Pancreas (tissue), 10 donors: Measurements from ENCODE around the gene RBMS1. TPM values are rescaled to one million over a fixed set of nuclear protein-coding genes. Genes with fewer than 3 reads are reported as not detected.

ENCODE experiments used
- ATAC-seq, 4 donors: fragments of 200-7000 bp; cut with Tn5 transposase; one replicate each; pipeline versions ENCODE4 v1.8.0 to v1.9.1; 2020; ENCODE audit warnings: mild to moderate bottlenecking in 4 of 4, moderate library complexity in 4 of 4
- DNase-seq, 6 donors: peaks; one replicate each; pipeline ENCODE4 v3.0.0-alpha.2; 2020
- FAIRE-seq: peaks from 2 replicates; lab custom pipeline; 2012; peaks lifted over from hg19 to GRCh38; lab: Jason Lieb, UNC
- H3K27ac ChIP-seq, 4 donors: fragments of 200-600 bp; sonication (generic); 1 replicate in 3 of 4; 2 replicates in 1 of 4; pipeline versions ENCODE4 v1.5.0 to v1.8.0; 2020
- H3K27me3 ChIP-seq, 4 donors: fragments of 200-600 bp; one replicate each; pipeline ENCODE4 v1.8.0; 2021
- H3K36me3 ChIP-seq, 3 donors: fragments of 200-600 bp; sonication (generic) in 1 of 3; one replicate each; pipeline versions ENCODE4 v1.5.0 to v1.8.0; 2020 to 2021
- H3K4me1 ChIP-seq, 3 donors: fragments of 200-600 bp; one replicate each; pipeline ENCODE4 v1.8.0; 2021
- H3K4me3 ChIP-seq, 4 donors: fragments of 200-600 bp; sonication (generic) in 2 of 4; one replicate each; pipeline versions ENCODE4 v1.5.0 to v1.8.0; 2020 to 2021
- H3K9me3 ChIP-seq, 4 donors: fragments of 200-600 bp; one replicate each; pipeline ENCODE4 v1.8.0; 2021
- CTCF ChIP-seq, 4 donors: fragments of 200-600 bp; sonication (generic) in 3 of 4; IDR thresholded peaks; one replicate each; pipeline versions ENCODE4 v1.5.0 to v1.8.0; 2021; ENCODE audit warnings: antibody characterized with exemption in 4 of 4
- WGBS, 2 donors: extraction: QIAGEN DNeasy Blood & Tissue Kit; methylation state at CpG; one replicate each; pipeline ENCODE4 v1.1.7; 2013; 5-methylcytosine and 5-hydroxymethylcytosine counted together
- intact Hi-C, 3 donors: fragments of 100-400 bp; cut with DNase I; formaldehyde crosslinking; loops; one replicate each; pipeline versions ENCODE4 v1.11.1 to v1.14.2; 2022
- polyA plus RNA-seq, 2 donors: library from polyadenylated mRNA; stranded (reverse); fragments of 200-250 nt; gene quantifications; one replicate each; pipeline ENCODE4 v1.2.3, GENCODE V29; 2013
- total RNA-seq, 6 donors: library from RNA; stranded (reverse); fragmentation: NEBNext Ultra II Directional in 4 of 6; extraction: Animal tissue kit (Norgen Biotek cat#: 25700) in 4 of 6; gene quantifications; one replicate each; pipeline versions ENCODE4 v1.2.1 to v1.2.4, GENCODE V29; 2021 to 2023
- donor health status: healthy with polysubstance abuse.
- donor health status: DM: no; HTN: no; CAD: no; lungs with moderate emphysema.
- donor health status: DM: no; HTN: no; CAD: no.
- donor health status: control.
- donor health status: control.
- donor health status: Bipolar disorder and iron deficiency.
- donor health status: DM: yes; HTN: yes; CAD: no.
- donor health status: DM: no; HTN: no; CAD: no.
- donor health status: DM: no; HTN: no; CAD: no.
- donor health status: DM: yes; HTN: yes; CAD: no.

The RBMS1 gene
- total and polyA plus RNA-seq, 8 donors, result 6.3 to 26.1 (median 8.7) TPM

- Histone ChIP-seq H3K9me3 (no peaks in the 10 kb centered on the region), H3K4me1 (peaks cover 0 to 1% (median 0%) of the 10 kb centered on the region in 3 donors), H3K27ac (no peak overlapping the region), H3K27me3 (no peaks in the 10 kb centered on the region), H3K4me3 (no peak overlapping the region), H3K36me3 (no peaks in the 10 kb centered on the region)
- no peak for FAIRE-seq
- ATAC-seq, result no peak
- WGBS, 2 donors, result 90 to 92% methylated on average over 6 of the region's 6 CpGs
- intact Hi-C loops, result no loop called here
- no peak for DNase-seq
- TF ChIP-seq CTCF (IDR thresholded peaks at IDR 0.05), result no peak
Observed at GRCh38 chr2:160467086-160467485, 26.5 kb downstream of the RBMS1 start.

GRCh38 chr2:160465406-160465805 lies 28.2 kb downstream of the RBMS1 start:
- ATAC-seq (no peak), FAIRE-seq (no peak), DNase-seq (no peak)
- 94 to 97% methylated on average over 3 of the region's 3 CpGs for WGBS, 2 donors
- Histone ChIP-seq H3K4me3 (no peak overlapping the region), H3K27ac (no peak overlapping the region), H3K9me3 (no peaks in the 10 kb centered on the region), H3K27me3 (no peaks in the 10 kb centered on the region), H3K36me3 (no peaks in the 10 kb centered on the region), H3K4me1 (no peaks in the 10 kb centered on the region)
- intact Hi-C loops, result no loop called here
- TF ChIP-seq CTCF (IDR thresholded peaks at IDR 0.05), result no peak

- intact Hi-C loops, result no loop called here
- Histone ChIP-seq H3K36me3 (no peaks in the 10 kb centered on the region), H3K9me3 (no peaks in the 10 kb centered on the region), H3K27ac (no peak overlapping the region), H3K4me3 (no peak overlapping the region), H3K27me3 (no peaks in the 10 kb centered on the region), H3K4me1 (no peaks in the 10 kb centered on the region)
- DNase-seq (no peak), FAIRE-seq (no peak), ATAC-seq (no peak)
- no peak for TF ChIP-seq CTCF (IDR thresholded peaks at IDR 0.05)
- WGBS, 2 donors, result 74 to 75% methylated on average over 2 of the region's 2 CpGs
Observed at GRCh38 chr2:160465002-160465401, 28.6 kb downstream of the RBMS1 start.

- WGBS, 2 donors, result 90 to 98% methylated on average over 2 of the region's 2 CpGs
- Histone ChIP-seq H3K4me1 (no peaks in the 10 kb centered on the region), H3K36me3 (no peaks in the 10 kb centered on the region), H3K4me3 (no peak overlapping the region), H3K27ac (no peak overlapping the region), H3K9me3 (no peaks in the 10 kb centered on the region), H3K27me3 (no peaks in the 10 kb centered on the region)
- DNase-seq, result no peak
- intact Hi-C loops, result no loop called here
- ATAC-seq, result no peak
- FAIRE-seq, result no peak
- no peak for TF ChIP-seq CTCF (IDR thresholded peaks at IDR 0.05)
Observed at GRCh38 chr2:160464017-160464416, 29.6 kb downstream of the RBMS1 start.

GRCh38 chr2:160463245-160463644 lies 30.4 kb downstream of the RBMS1 start:
- no peak for FAIRE-seq
- H3K4me1 ChIP-seq, result no peaks in the 10 kb centered on the region
- no peaks in the 10 kb centered on the region for H3K9me3 ChIP-seq
- no peak for ATAC-seq
- no peaks in the 10 kb centered on the region for H3K36me3 ChIP-seq
- intact Hi-C loops, result no loop called here
- TF ChIP-seq CTCF (IDR thresholded peaks at IDR 0.05), result no peak
- no peak for DNase-seq
- H3K27ac ChIP-seq, result no peak overlapping the region
- H3K27me3 ChIP-seq, result no peaks in the 10 kb centered on the region
- no peak overlapping the region for H3K4me3 ChIP-seq
- 97 to 99% methylated on average over 9 of the region's 9 CpGs for WGBS, 2 donors
